Fibroblast of lung (primary cell): ENCODE data around the gene DNM3.

ENCODE experiments used
- CTCF ChIP-seq, 2 donors: IDR thresholded peaks in 1 of 2; conservative IDR thresholded peaks in 1 of 2; 1 replicate in 1 of 2; 2 replicates in 1 of 2; pipeline ENCODE4 v1.5.1; 2011 to 2012; ENCODE audit warnings: low read length in 2 of 2, control low read depth in 1 of 2, inconsistent platforms in 1 of 2, low read depth in 1 of 2, mild to moderate bottlenecking in 1 of 2
- EZH2 ChIP-seq: IDR thresholded peaks from 2 replicates; pipeline ENCODE4 v1.5.1; 2012; ENCODE audit warnings: low read length, control low read depth, mild to moderate bottlenecking; ENCODE audit errors: missing control alignments

GRCh38 chr1:171852272-171852671 is 11.0 kb downstream of the DNM3 start:
- TF ChIP-seq CTCF (conservative IDR thresholded peaks at IDR 0.05 in 1 of 2, IDR thresholded peaks at IDR 0.05 in 1 of 2; ENCODE audit: low read depth in 1 of 2, low read length in 2 of 2) (no peak), EZH2 (no peak)
